ENCODE data around the gene COL6A1. TPM values are rescaled to one million over a fixed set of nuclear protein-coding genes. Genes with fewer than 3 reads are reported as not detected.
"Not testable (repeated sequence)": the region's sequence is repeated elsewhere in the genome, so short reads cannot be mapped to it uniquely, and the experiment has no call there.

COL6A1 gene
- total RNA-seq, 1 donor from 2014 or later = 65.5 TPM

DNA sequence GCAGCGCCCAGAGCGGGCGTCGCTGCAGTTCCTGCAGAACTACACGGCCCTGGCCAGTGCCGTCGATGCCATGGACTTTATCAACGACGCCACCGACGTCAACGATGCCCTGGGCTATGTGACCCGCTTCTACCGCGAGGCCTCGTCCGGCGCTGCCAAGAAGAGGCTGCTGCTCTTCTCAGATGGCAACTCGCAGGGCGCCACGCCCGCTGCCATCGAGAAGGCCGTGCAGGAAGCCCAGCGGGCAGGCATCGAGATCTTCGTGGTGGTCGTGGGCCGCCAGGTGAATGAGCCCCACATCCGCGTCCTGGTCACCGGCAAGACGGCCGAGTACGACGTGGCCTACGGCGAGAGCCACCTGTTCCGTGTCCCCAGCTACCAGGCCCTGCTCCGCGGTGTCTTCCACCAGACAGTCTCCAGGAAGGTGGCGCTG is 22.0 kb downstream of the COL6A1 start:
- TF ChIP-seq, protein P1, sequence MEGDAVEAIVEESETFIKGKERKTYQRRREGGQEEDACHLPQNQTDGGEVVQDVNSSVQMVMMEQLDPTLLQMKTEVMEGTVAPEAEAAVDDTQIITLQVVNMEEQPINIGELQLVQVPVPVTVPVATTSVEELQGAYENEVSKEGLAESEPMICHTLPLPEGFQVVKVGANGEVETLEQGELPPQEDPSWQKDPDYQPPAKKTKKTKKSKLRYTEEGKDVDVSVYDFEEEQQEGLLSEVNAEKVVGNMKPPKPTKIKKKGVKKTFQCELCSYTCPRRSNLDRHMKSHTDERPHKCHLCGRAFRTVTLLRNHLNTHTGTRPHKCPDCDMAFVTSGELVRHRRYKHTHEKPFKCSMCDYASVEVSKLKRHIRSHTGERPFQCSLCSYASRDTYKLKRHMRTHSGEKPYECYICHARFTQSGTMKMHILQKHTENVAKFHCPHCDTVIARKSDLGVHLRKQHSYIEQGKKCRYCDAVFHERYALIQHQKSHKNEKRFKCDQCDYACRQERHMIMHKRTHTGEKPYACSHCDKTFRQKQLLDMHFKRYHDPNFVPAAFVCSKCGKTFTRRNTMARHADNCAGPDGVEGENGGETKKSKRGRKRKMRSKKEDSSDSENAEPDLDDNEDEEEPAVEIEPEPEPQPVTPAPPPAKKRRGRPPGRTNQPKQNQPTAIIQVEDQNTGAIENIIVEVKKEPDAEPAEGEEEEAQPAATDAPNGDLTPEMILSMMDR (IDR thresholded peaks at IDR 0.05; ENCODE audit: unreplicated experiment) = no peak
- Mint-ChIP-seq H3K27ac (ENCODE audit: unreplicated experiment) (no peak overlapping the region), H3K36me3 (ENCODE audit: low read depth, unreplicated experiment) (peaks cover 5% of the 10 kb centered on the region), H3K4me3 (ENCODE audit: unreplicated experiment) (no peak overlapping the region), H3K9me3 (ENCODE audit: unreplicated experiment) (no peaks in the 10 kb centered on the region), H3K4me1 (ENCODE audit: unreplicated experiment) (no peaks in the 10 kb centered on the region), H3K27me3 (ENCODE audit: unreplicated experiment) (peaks cover 1% of the 10 kb centered on the region)
- DNase-seq (ENCODE audit: low spot score) = no peak

DNA sequence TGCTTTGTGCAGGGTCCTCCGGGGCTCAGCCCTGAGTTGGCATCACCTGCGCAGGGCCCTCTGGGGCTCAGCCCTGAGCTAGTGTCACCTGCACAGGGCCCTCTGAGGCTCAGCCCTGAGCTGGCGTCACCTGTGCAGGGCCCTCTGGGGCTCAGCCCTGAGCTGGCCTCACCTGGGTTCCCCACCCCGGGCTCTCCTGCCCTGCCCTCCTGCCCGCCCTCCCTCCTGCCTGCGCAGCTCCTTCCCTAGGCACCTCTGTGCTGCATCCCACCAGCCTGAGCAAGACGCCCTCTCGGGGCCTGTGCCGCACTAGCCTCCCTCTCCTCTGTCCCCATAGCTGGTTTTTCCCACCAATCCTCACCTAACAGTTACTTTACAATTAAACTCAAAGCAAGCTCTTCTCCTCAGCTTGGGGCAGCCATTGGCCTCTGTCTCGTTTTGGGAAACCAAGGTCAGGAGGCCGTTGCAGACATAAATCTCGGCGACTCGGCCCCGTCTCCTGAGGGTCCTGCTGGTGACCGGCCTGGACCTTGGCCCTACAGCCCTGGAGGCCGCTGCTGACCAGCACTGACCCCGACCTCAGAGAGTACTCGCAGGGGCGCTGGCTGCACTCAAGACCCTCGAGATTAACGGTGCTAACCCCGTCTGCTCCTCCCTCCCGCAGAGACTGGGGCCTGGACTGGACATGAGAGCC is 22.7 kb downstream of the COL6A1 start:
- H3K36me3 Mint-ChIP-seq (ENCODE audit: low read depth, unreplicated experiment) = peaks cover 5% of the 10 kb centered on the region
- peak overlapping the region; percentile 50 for H3K27ac Mint-ChIP-seq (ENCODE audit: unreplicated experiment)
- TF ChIP-seq, protein P1 (IDR thresholded peaks at IDR 0.05; ENCODE audit: unreplicated experiment) = no peak
- H3K27me3 Mint-ChIP-seq (ENCODE audit: unreplicated experiment) = peaks cover 2% of the 10 kb centered on the region
- H3K9me3 Mint-ChIP-seq (ENCODE audit: unreplicated experiment) = no peaks in the 10 kb centered on the region
- no peaks in the 10 kb centered on the region for H3K4me1 Mint-ChIP-seq (ENCODE audit: unreplicated experiment)
- no peak overlapping the region for H3K4me3 Mint-ChIP-seq (ENCODE audit: unreplicated experiment)
- DNase-seq (ENCODE audit: low spot score) = no peak

DNA sequence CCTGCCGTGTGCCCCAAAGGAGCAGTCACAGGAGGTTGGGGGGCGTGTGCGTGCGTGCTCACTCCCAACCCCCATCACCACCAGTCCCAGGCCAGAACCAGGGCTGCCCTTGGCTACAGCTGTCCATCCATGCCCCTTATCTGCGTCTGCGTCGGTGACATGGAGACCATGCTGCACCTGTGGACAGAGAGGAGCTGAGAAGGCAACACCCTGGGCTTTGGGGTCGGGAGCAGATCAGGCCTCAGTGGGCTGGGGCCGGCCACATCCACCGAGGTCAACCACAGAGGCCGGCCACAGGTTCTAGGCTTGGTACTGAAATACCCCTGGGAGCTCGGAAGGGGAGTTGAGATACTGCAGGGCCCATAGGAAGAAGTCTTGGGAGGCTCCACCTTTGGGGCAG is 23.5 kb downstream of the COL6A1 start:
- peaks cover 5% of the 10 kb centered on the region for H3K36me3 Mint-ChIP-seq (ENCODE audit: low read depth, unreplicated experiment)
- H3K4me1 Mint-ChIP-seq (ENCODE audit: unreplicated experiment) = no peaks in the 10 kb centered on the region
- H3K27me3 Mint-ChIP-seq (ENCODE audit: unreplicated experiment) = peaks cover 5% of the 10 kb centered on the region
- no peak overlapping the region for H3K4me3 Mint-ChIP-seq (ENCODE audit: unreplicated experiment)
- no peak overlapping the region for H3K27ac Mint-ChIP-seq (ENCODE audit: unreplicated experiment)
- DNase-seq (ENCODE audit: low spot score) = no peak
- TF ChIP-seq, protein P1 (IDR thresholded peaks at IDR 0.05; ENCODE audit: unreplicated experiment) = no peak
- H3K9me3 Mint-ChIP-seq (ENCODE audit: unreplicated experiment) = no peaks in the 10 kb centered on the region

DNA sequence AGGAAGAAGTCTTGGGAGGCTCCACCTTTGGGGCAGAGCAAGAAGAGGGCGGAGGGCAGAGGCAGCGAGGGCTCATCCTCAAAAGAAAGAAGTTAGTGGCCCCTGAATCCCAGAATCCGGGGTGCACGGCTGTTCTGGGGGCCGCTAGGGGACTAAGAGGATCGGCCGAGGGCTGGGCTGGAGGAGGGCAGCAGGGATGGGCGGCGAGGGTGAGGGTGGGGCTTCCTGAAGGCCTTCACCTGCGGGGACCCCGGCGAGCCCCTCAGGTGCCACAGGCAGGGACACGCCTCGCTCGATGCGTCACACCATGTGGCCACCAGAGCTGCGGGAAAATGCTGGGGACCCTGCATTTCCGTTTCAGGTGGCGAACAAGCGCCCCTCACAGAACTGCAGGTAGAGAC is 23.9 kb downstream of the COL6A1 start:
- Mint-ChIP-seq H3K9me3 (ENCODE audit: unreplicated experiment) (no peaks in the 10 kb centered on the region), H3K36me3 (ENCODE audit: low read depth, unreplicated experiment) (peaks cover 5% of the 10 kb centered on the region), H3K27me3 (ENCODE audit: unreplicated experiment) (peaks cover 5% of the 10 kb centered on the region), H3K4me1 (ENCODE audit: unreplicated experiment) (no peaks in the 10 kb centered on the region), H3K27ac (ENCODE audit: unreplicated experiment) (no peak overlapping the region), H3K4me3 (ENCODE audit: unreplicated experiment) (no peak overlapping the region)
- TF ChIP-seq, protein P1 (IDR thresholded peaks at IDR 0.05; ENCODE audit: unreplicated experiment) = no peak
- DNase-seq (ENCODE audit: low spot score) = no peak

DNA sequence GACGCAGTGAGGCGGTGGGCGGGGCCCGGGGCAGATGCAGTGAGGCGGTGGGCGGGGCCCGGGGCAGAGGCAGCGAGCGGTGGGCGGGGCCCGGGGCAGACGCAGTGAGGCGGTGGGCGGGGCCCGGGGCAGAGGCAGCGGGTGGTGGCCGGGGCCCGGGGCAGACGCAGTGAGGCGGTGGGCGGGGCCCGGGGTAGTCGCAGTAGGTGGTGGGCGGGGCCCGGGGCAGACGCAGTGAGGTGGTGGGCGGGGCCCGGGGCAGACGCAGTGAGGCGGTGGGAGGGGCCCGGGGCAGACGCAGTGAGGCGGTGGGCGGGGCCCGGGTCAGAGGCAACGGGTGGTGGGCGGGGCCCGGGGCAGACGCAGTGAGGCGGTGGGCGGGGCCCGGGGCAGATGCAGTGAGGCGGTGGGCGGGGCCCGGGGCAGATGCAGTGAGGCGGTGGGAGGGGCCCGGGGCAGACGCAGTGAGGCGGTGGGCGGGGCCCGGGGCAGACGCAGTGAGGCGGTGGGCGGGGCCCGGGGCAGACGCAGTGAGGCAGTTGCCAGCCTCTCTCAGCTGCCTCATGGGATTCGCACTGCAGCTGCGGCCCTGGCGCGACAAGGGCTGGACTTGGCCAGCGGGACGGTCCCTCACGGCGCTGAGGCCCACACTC is 24.4 kb downstream of the COL6A1 start:
- not testable (repeated sequence) for H3K9me3 Mint-ChIP-seq (ENCODE audit: unreplicated experiment); DNase-seq (ENCODE audit: low spot score); H3K4me1 Mint-ChIP-seq (ENCODE audit: unreplicated experiment); H3K27me3 Mint-ChIP-seq (ENCODE audit: unreplicated experiment); H3K36me3 Mint-ChIP-seq (ENCODE audit: low read depth, unreplicated experiment); H3K4me3 Mint-ChIP-seq (ENCODE audit: unreplicated experiment); H3K27ac Mint-ChIP-seq (ENCODE audit: unreplicated experiment)

Measured in endothelial cell (in vitro differentiated cells).